Measurements from ENCODE around the gene CCDC85A. TPM values are rescaled to one million over a fixed set of nuclear protein-coding genes. Genes with fewer than 3 reads are reported as not detected.

Gene CCDC85A
- total RNA-seq, 2 donors from 2014 or later: 2.4 to 5.0 TPM

- no peak for DNase-seq (ENCODE audit: low spot score)
- Histone ChIP-seq H3K4me3 (no peak overlapping the region), H3K4me1 (no peaks in the 10 kb centered on the region), H3K36me3 (no peaks in the 10 kb centered on the region), H3K27me3 (no peaks in the 10 kb centered on the region), H3K9me3 (no peaks in the 10 kb centered on the region), H3K27ac (no peak overlapping the region)
- TF ChIP-seq CTCF (IDR thresholded peaks at IDR 0.05): no peak
Observed at GRCh38 chr2:56390644-56391043, 206.9 kb downstream of the CCDC85A start.

GRCh38 chr2:56410140-56410539 lies 226.3 kb downstream of the CCDC85A start:
- H3K9me3 ChIP-seq: no peaks in the 10 kb centered on the region
- no peak overlapping the region for H3K4me3 ChIP-seq
- no peak for TF ChIP-seq CTCF (IDR thresholded peaks at IDR 0.05)
- H3K4me1 ChIP-seq: no peaks in the 10 kb centered on the region
- no peaks in the 10 kb centered on the region for H3K36me3 ChIP-seq
- no peak overlapping the region for H3K27ac ChIP-seq
- no peaks in the 10 kb centered on the region for H3K27me3 ChIP-seq
- DNase-seq (ENCODE audit: low spot score): no peak

GRCh38 chr2:56416500-56417176 lies 232.8 kb downstream of the CCDC85A start:
- Histone ChIP-seq H3K36me3 (no peaks in the 10 kb centered on the region), H3K27ac (no peak overlapping the region), H3K27me3 (no peaks in the 10 kb centered on the region), H3K9me3 (no peaks in the 10 kb centered on the region), H3K4me1 (no peaks in the 10 kb centered on the region), H3K4me3 (no peak overlapping the region)
- no peak for TF ChIP-seq CTCF (IDR thresholded peaks at IDR 0.05)
- no peak for DNase-seq (ENCODE audit: low spot score)

Measured in right atrium auricular region (tissue), 2 donors.